Measurements from ENCODE around the gene NPAS3. TPM values are rescaled to one million over a fixed set of nuclear protein-coding genes. Genes with fewer than 3 reads are reported as not detected.

Gene NPAS3
- total and polyA plus RNA-seq, 2 of the 8 experiments (the other 6 are each of a cell fraction or from before 2014, with no cell fraction given), result 0.11 to 0.60 TPM

DNA sequence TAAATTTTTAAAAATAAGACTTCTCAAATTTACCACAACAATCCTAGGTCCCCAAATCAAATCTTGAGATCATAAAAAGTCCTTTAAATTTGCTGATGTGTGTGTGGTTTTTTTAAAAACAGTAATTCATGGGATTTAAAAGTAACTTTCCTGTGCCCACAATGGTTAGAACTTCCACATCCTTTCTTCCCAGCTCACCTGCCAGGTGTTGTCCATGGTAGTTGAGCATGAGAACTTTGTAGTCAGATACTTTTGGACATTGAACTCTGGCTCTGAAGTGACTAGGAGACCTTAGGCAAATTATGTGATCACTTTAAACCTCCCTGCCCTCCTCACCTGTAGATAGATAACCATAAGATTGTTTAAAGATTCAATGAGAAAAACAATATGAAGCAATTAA, 253.2 kb downstream of the NPAS3 start:
- Histone ChIP-seq H2BK120ac (replicated peaks; ENCODE audit: low read depth, low read length) (no peak overlapping the region), H3K23me2 (ENCODE audit: low read depth, low read length) (no peaks in the 10 kb centered on the region), H3K4me1 (replicated peaks in 1 of 4; ENCODE audit: control insufficient read depth in 3 of 4, insufficient read depth in 4 of 4, low read length in 3 of 4) (no peaks in the 10 kb centered on the region), H3K23ac (ENCODE audit: insufficient read length) (no peak overlapping the region), H2AK5ac (ENCODE audit: low read depth, low read length) (no peak overlapping the region), H2BK5ac (ENCODE audit: low read depth, low read length) (no peak overlapping the region), H3K9me3 (ENCODE audit: insufficient read depth in 2 of 2, low read depth in 1 of 2, low read length in 1 of 2) (no peaks in the 10 kb centered on the region), H2AFZ (ENCODE audit: low read length) (no peak overlapping the region), H2BK12ac (ENCODE audit: low read depth, low read length) (no peak overlapping the region), H2BK20ac (ENCODE audit: low read length) (no peak overlapping the region), H4K91ac (replicated peaks; ENCODE audit: insufficient read length, low read length) (no peak overlapping the region), H3K4ac (replicated peaks; ENCODE audit: insufficient read length, low read depth, low read length) (no peak overlapping the region), H3K79me1 (ENCODE audit: low read depth, low read length) (no peaks in the 10 kb centered on the region), H3K18ac (ENCODE audit: extremely low read depth, low read length) (no peak overlapping the region), H3K79me2 (ENCODE audit: control insufficient read depth in 1 of 2, insufficient read depth in 2 of 2, low read length in 2 of 2) (no peaks in the 10 kb centered on the region), H3K36me3 (ENCODE audit: control insufficient read depth in 2 of 4, insufficient read depth in 4 of 4, low read length in 3 of 4) (no peaks in the 10 kb centered on the region), H3K4me2 (ENCODE audit: insufficient read depth in 1 of 2, low read depth in 2 of 2, low read length in 2 of 2) (no peak overlapping the region), H4K5ac (ENCODE audit: insufficient read length, low read depth, low read length) (no peak overlapping the region), H3K27me3 (replicated peaks in 1 of 4; ENCODE audit: control insufficient read depth in 3 of 4, extremely low read depth in 1 of 4, insufficient read depth in 3 of 4, low read length in 3 of 4) (no peaks in the 10 kb centered on the region), H3K4me3 (ENCODE audit: extremely low read depth in 1 of 4, insufficient read depth in 2 of 4, low read depth in 3 of 4, low read length in 4 of 4) (no peak overlapping the region), H2BK15ac (ENCODE audit: low read length) (no peak overlapping the region), H3K27ac (ENCODE audit: low read depth, low read length) (no peak overlapping the region), H4K20me1 (replicated peaks in 1 of 2; ENCODE audit: control insufficient read depth in 1 of 2, insufficient read depth in 2 of 2, low read length in 2 of 2) (no peaks in the 10 kb centered on the region), H3K9ac (replicated peaks in 1 of 4; ENCODE audit: extremely low read depth in 1 of 4, low read depth in 3 of 4, low read length in 3 of 4) (no peak overlapping the region), H3K56ac (replicated peaks; ENCODE audit: insufficient read length, low read depth, low read length) (no peak overlapping the region), H4K8ac (ENCODE audit: extremely low read depth, insufficient read depth, low read length) (no peak overlapping the region), H3K14ac (ENCODE audit: insufficient read length) (no peak overlapping the region)
- TF ChIP-seq TEAD4 (IDR thresholded peaks at IDR 0.05; ENCODE audit: low read depth, low read length), result no peak
- TF ChIP-seq SP4 (IDR thresholded peaks at IDR 0.05; ENCODE audit: low read length), result no peak
- TF ChIP-seq HDAC2 (IDR thresholded peaks at IDR 0.05; ENCODE audit: borderline replicate concordance in 1 of 2, low read depth in 2 of 2, low read length in 2 of 2), result no peak
- TF ChIP-seq MAFK (IDR thresholded peaks at IDR 0.05; ENCODE audit: low read depth, low read length), result no peak
- TF ChIP-seq RBBP5 (IDR thresholded peaks at IDR 0.05; ENCODE audit: borderline replicate concordance, low read depth, low read length), result no peak
- no peak for TF ChIP-seq FOSL1 (IDR thresholded peaks at IDR 0.05; ENCODE audit: insufficient read depth, low read depth, low read length)
- TF ChIP-seq TAF1 (IDR thresholded peaks at IDR 0.05; ENCODE audit: low read depth, low read length), result no peak
- no peak for TF ChIP-seq JUND (IDR thresholded peaks at IDR 0.05; ENCODE audit: low read length)
- TF ChIP-seq EZH2 (IDR thresholded peaks at IDR 0.05; ENCODE audit: low read depth, low read length, severe bottlenecking), result no peak
- ChIA-PET CTCF (ENCODE audit: partially characterized antibody) (no interaction called here), POLR2A (ENCODE audit: partially characterized antibody) (no interaction called here)
- FAIRE-seq, result no peak
- DNase-seq (ENCODE audit: low read depth in 1 of 2, low spot score in 2 of 2), result no peak

Data from H1 (cell line).